Mammary epithelial cell (primary cell): ENCODE results near the gene EPC2.

ENCODE experiments used
- EZH2 ChIP-seq: IDR thresholded peaks from 2 replicates; pipeline ENCODE4 v1.6.1; 2012; ENCODE audit warnings: low read length, inconsistent platforms, borderline replicate concordance
- TF ChIP-seq, protein P1 (sequence below), 2 donors: IDR thresholded peaks in 1 of 2; conservative IDR thresholded peaks in 1 of 2; 2 replicates each; pipeline ENCODE4 v1.5.1; 2011 to 2012; ENCODE audit warnings: inconsistent platforms in 2 of 2, low read length in 2 of 2, mild to moderate bottlenecking in 2 of 2, control low read depth in 1 of 2, low read depth in 1 of 2; ENCODE audit not compliant: insufficient read depth in 1 of 2; ENCODE audit errors: extremely low read depth in 1 of 2

DNA sequence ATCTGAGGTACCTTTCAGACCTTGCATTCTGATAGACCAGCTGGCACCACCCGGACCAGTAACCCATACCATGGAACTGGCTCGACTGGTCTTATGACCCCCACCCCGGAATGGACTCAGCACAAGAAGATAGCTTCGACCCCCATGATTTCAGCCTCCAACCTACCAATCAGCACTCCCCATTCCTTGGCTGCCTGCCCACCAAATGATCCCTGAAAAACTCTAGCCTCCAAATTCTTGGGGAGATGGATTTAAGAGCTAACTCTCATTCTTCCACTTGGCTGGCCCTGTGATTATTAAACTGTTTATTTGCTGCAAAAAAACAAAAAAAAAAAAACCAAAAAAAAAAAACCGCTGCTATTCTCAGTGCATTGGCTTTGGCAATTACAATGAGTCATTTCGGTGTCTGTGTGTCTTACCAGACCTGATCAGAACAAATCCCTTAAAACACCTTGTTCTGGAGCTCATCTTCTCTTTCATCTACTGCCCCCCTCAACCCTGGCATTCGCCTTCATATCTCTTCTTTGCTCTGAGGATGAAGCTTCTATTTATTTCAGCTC lies 170.4 kb downstream of the EPC2 start:
- TF ChIP-seq, protein P1, sequence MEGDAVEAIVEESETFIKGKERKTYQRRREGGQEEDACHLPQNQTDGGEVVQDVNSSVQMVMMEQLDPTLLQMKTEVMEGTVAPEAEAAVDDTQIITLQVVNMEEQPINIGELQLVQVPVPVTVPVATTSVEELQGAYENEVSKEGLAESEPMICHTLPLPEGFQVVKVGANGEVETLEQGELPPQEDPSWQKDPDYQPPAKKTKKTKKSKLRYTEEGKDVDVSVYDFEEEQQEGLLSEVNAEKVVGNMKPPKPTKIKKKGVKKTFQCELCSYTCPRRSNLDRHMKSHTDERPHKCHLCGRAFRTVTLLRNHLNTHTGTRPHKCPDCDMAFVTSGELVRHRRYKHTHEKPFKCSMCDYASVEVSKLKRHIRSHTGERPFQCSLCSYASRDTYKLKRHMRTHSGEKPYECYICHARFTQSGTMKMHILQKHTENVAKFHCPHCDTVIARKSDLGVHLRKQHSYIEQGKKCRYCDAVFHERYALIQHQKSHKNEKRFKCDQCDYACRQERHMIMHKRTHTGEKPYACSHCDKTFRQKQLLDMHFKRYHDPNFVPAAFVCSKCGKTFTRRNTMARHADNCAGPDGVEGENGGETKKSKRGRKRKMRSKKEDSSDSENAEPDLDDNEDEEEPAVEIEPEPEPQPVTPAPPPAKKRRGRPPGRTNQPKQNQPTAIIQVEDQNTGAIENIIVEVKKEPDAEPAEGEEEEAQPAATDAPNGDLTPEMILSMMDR (conservative IDR thresholded peaks at IDR 0.05 in 1 of 2, IDR thresholded peaks at IDR 0.05 in 1 of 2; ENCODE audit: extremely low read depth in 1 of 2, insufficient read depth in 1 of 2, low read depth in 1 of 2, low read length in 2 of 2), result no peak
- TF ChIP-seq EZH2, result no peak
